CD4-positive, alpha-beta T cell (primary cell): ENCODE results near the gene EIF1. TPM values are rescaled to one million over a fixed set of nuclear protein-coding genes. Genes with fewer than 3 reads are reported as not detected.
A peak's percentile ranks its signal among the peaks of the same experiment; 100 is the strongest.

Experiments
- ATAC-seq: fragments of 200-7000 bp; cut with Tn5 transposase; one replicate; pipeline ENCODE4 v1.10.0; 2022; ENCODE audit warnings: mild to moderate bottlenecking; ENCODE audit not compliant: poor library complexity
- CTCF ChIA-PET: fragments of 350-600 bp; sonication (Branson Sonifier 250); formaldehyde crosslinking; loops from one replicate; lab custom pipeline; 2021; ENCODE audit warnings: antibody characterized with exemption, inconsistent platforms; lab: Charles Lee
- POLR2A ChIA-PET: fragments of 350-600 bp; sonication (Branson Sonifier 250); formaldehyde crosslinking; loops from one replicate; lab custom pipeline; 2021; ENCODE audit warnings: antibody characterized with exemption, inconsistent platforms; lab: Charles Lee
- DNase-seq, 14 experiments: peaks; one replicate each; pipeline ENCODE4 v3.0.0-alpha.2; 2013 to 2020; ENCODE audit warnings: mixed read lengths in 2 of 14
- H3K27ac ChIP-seq, 2 donors: one replicate each; pipeline versions ENCODE4 v1.5.1 to v1.7.0; 2013; ENCODE audit warnings: low read length in 2 of 2, low read depth in 1 of 2, mild to moderate bottlenecking in 1 of 2
- H3K27me3 ChIP-seq, 2 experiments: 1 replicate in 1 of 2; 2 replicates in 1 of 2; pipeline versions ENCODE4 v1.6.1 to v1.7.0; 2013; ENCODE audit warnings: low read length in 2 of 2, control low read depth in 1 of 2, mild to moderate bottlenecking in 1 of 2, moderate library complexity in 1 of 2; ENCODE audit not compliant: insufficient read depth in 2 of 2, control insufficient read depth in 1 of 2
- H3K36me3 ChIP-seq: one replicate; pipeline ENCODE4 v1.6.1; 2013; ENCODE audit warnings: low read length, control low read depth; ENCODE audit not compliant: insufficient read depth
- H3K4me1 ChIP-seq: one replicate; pipeline ENCODE4 v1.6.1; 2013; ENCODE audit warnings: low read length, control low read depth; ENCODE audit not compliant: insufficient read depth
- H3K4me3 ChIP-seq: one replicate; pipeline ENCODE4 v1.5.1; 2013; ENCODE audit warnings: mild to moderate bottlenecking, low read length, moderate library complexity
- H3K9me3 ChIP-seq, 2 experiments: 1 replicate in 1 of 2; 2 replicates in 1 of 2; pipeline versions ENCODE4 v1.6.1 to v1.7.0; 2013; ENCODE audit warnings: low read length in 2 of 2, mild to moderate bottlenecking in 2 of 2, control low read depth in 1 of 2, moderate library complexity in 1 of 2; ENCODE audit not compliant: control insufficient read depth in 1 of 2, insufficient read depth in 1 of 2
- H3K27ac Mint-ChIP-seq: one replicate; pipeline ENCODE4 v1.8.0; 2020; ENCODE audit warnings: mixed read lengths
- H3K27me3 Mint-ChIP-seq: one replicate; pipeline ENCODE4 v1.8.0; 2021; ENCODE audit warnings: mixed read lengths
- H3K36me3 Mint-ChIP-seq: one replicate; pipeline ENCODE4 v1.8.0; 2021; ENCODE audit warnings: low read depth, mixed read lengths
- H3K4me1 Mint-ChIP-seq: one replicate; pipeline ENCODE4 v1.8.0; 2021; ENCODE audit warnings: low read depth, mixed read lengths
- H3K4me3 Mint-ChIP-seq: one replicate; pipeline ENCODE4 v1.8.0; 2020; ENCODE audit warnings: mild to moderate bottlenecking, mixed read lengths
- H3K9me3 Mint-ChIP-seq: one replicate; pipeline ENCODE4 v1.8.0; 2020; ENCODE audit warnings: mixed read lengths
- intact Hi-C, 2 experiments: fragments of 100-400 bp; cut with DNase I in 1 of 2; cut with micrococcal nuclease in 1 of 2; formaldehyde crosslinking; loops; one replicate each; pipeline versions ENCODE4 v1.15.1 to v1.9.0; 2023 to 2025; cut with DNase I, micrococcal nuclease
- total RNA-seq, 174 experiments: library from RNA in 2 of 174; stranded (reverse) in 2 of 174; gene quantifications; one replicate each; pipeline ENCODE4 v1.2.3 and lab custom pipeline; 2021 to 2026
- TF ChIP-seq, protein P1 (sequence below): fragments of 200-600 bp; IDR thresholded peaks from one replicate; pipeline ENCODE4 v1.8.0; 2022; ENCODE audit warnings: antibody characterized with exemption, mild to moderate bottlenecking

EIF1 gene
- total RNA-seq, 2 experiments from 2014 or later: 3,351 to 3,391 TPM

DNA sequence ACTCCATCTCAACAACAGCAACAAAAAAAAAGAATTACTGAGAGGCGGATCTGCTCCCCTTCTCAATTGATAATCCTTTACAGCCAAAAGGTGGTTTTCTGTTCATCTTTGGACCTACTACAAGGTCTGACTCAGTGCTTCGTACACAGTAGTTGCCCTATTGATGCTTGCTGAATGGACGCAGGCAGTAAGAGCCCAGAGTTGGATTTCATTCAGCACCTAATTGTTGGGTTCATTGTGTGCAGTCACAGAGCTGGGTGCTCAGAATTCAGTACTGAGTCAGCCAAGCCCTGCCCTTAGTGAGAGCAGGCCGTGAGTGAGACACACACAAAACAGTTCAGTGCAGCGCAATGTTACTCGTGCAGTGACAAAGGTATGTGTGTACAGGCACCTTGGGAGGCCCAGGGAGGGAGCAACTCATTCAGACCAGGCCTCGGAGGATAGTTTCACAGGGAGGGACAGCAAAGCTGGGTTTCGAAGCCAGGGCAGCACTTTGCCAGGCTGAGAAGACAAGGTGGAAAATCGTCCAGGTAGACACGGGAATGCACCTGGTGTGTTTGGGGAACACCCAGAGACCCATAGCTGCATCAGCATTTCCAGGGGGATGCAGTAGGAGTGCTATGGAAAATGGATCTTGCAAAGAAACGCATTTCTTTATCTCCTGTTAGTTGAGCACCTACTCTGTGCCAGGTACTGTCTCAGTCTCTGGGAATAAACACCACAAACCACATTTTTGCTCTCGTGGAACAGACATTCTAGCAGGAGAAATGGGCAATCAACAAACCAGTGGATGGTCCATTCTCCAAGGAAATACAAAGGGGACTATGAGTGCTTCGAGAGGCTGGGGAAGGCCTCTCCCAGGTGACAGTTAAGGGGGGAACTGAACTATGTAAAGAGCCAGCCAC, 46.2 kb upstream of the EIF1 start:
- Mint-ChIP-seq H3K27me3 (no peaks in the 10 kb centered on the region), H3K9me3 (no peaks in the 10 kb centered on the region), H3K4me1 (no peaks in the 10 kb centered on the region), H3K36me3 (no peaks in the 10 kb centered on the region), H3K27ac (no peak overlapping the region), H3K4me3 (no peak overlapping the region)
- Histone ChIP-seq H3K27me3 (no peaks in the 10 kb centered on the region), H3K9me3 (no peaks in the 10 kb centered on the region), H3K36me3 (no peaks in the 10 kb centered on the region), H3K27ac (no peak overlapping the region), H3K4me3 (no peak overlapping the region), H3K4me1 (peaks cover under 1% of the 10 kb centered on the region)
- TF ChIP-seq, protein P1, sequence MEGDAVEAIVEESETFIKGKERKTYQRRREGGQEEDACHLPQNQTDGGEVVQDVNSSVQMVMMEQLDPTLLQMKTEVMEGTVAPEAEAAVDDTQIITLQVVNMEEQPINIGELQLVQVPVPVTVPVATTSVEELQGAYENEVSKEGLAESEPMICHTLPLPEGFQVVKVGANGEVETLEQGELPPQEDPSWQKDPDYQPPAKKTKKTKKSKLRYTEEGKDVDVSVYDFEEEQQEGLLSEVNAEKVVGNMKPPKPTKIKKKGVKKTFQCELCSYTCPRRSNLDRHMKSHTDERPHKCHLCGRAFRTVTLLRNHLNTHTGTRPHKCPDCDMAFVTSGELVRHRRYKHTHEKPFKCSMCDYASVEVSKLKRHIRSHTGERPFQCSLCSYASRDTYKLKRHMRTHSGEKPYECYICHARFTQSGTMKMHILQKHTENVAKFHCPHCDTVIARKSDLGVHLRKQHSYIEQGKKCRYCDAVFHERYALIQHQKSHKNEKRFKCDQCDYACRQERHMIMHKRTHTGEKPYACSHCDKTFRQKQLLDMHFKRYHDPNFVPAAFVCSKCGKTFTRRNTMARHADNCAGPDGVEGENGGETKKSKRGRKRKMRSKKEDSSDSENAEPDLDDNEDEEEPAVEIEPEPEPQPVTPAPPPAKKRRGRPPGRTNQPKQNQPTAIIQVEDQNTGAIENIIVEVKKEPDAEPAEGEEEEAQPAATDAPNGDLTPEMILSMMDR: no peak
- CTCF ChIA-PET: interaction anchor here (1.3 kb wide), 1 partner anchor 20 kb away, joined by 4 read pairs; no protein-coding TSS in a partner anchor
- ATAC-seq (no peak), DNase-seq (no peak)
- POLR2A ChIA-PET: no interaction called here
- intact Hi-C loops: no loop called here

DNA sequence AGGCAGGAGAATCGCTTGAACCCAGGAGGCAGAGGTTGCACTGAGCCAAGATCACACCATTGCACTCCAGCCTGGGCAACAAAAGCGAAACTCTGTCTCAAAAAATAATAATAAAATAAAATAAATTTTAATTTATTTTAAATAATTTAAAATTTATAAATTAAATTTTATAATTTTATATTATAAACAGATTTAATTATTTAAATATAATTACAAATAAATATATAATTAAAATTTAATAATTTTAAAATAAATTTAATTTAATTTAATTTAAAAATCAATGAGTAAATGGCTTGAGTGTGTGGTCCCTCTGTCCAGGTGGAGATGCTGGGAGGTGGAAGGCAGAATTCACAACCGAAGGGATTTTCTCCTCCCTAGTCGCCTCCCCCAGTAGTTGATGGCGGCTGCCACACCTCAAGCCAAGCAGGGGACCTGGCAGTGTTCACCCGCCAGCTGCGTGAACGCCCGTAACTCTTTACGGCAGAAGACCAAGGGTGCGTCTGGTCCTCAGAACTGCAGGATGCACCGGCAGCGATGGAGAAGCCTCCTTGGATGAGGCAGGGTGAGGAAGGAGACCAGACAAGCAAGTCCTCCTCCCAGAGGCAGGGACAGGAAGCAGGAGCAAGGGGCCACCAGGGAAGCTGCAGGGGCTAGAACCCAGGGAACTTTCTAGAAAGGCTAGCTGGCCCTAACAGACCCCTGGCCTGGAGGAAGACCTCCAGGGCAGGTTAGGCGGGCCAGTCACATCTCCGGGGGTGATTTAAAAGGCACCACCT, 41.5 kb upstream of the EIF1 start:
- no peak overlapping the region for H3K27ac ChIP-seq
- Mint-ChIP-seq H3K27ac (no peak overlapping the region), H3K9me3 (no peaks in the 10 kb centered on the region), H3K4me1 (peaks cover 12% of the 10 kb centered on the region), H3K36me3 (no peaks in the 10 kb centered on the region), H3K4me3 (no peak overlapping the region), H3K27me3 (no peaks in the 10 kb centered on the region)
- TF ChIP-seq, protein P1: no peak
- H3K9me3 ChIP-seq: no peaks in the 10 kb centered on the region
- DNase-seq: no peak
- CTCF ChIA-PET: interaction anchor here (0.6 to 7.7 kb wide), 11 partner anchors 14 to 790 kb away, joined by 4 to 110 read pairs (median 13); partner anchors contain the start of gene EIF1
- no peaks in the 10 kb centered on the region for H3K27me3 ChIP-seq
- H3K4me1 ChIP-seq: peaks cover 15% of the 10 kb centered on the region
- no peak for ATAC-seq
- H3K36me3 ChIP-seq: no peaks in the 10 kb centered on the region
- POLR2A ChIA-PET: interaction anchor here (2.0 to 3.0 kb wide), 3 partner anchors 19 to 98 kb away, joined by 16 to 35 read pairs (median 22); partner anchors contain the start of gene EIF1
- no peak overlapping the region for H3K4me3 ChIP-seq
- intact Hi-C loops: loop anchor here (5.0 kb wide), 3 partner anchors 325 to 845 kb away; no protein-coding TSS in a partner anchor

DNA sequence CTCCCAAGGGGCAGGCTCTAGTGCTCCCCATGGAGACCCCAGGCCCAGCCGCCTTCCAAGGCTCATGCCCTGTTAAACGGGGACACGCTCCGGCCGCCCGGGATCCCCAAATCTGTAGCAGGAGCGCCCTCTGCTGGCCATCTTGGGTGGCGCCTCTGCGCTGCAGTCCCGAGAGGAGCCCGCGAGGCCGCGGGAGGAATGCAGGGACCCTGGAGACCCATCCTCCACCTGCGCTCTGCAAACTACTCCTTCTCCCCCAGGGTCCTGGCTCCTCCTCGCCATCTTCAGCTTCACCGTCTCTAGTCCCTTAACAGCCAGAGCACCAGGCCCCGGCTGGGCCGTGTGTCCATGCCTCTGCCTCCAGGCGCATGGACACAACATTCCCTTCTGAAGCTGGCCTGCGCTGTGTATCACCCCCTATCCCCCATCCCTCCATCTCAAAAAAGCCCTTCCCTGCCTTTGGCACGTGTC, 40.7 kb upstream of the EIF1 start:
- Histone ChIP-seq H3K4me1 (peaks cover 15% of the 10 kb centered on the region), H3K9me3 (no peaks in the 10 kb centered on the region), H3K36me3 (no peaks in the 10 kb centered on the region), H3K27me3 (no peaks in the 10 kb centered on the region), H3K4me3 (peak overlapping the region; percentile 67), H3K27ac (no peak overlapping the region)
- ChIA-PET POLR2A (interaction anchor here (1.2 to 3.0 kb wide), 7 partner anchors 15 to 791 kb away, joined by 4 to 35 read pairs (median 5); partner anchors contain the start of gene EIF1), CTCF (interaction anchor here (0.6 to 7.7 kb wide), 21 partner anchors 13 to 1032 kb away, joined by 3 to 110 read pairs (median 8); partner anchors contain the start of gene EIF1)
- DNase-seq (peak; percentile 76 to 95 (median 88)), ATAC-seq (peak; percentile 72)
- Mint-ChIP-seq H3K4me1 (peaks cover 12% of the 10 kb centered on the region), H3K27me3 (no peaks in the 10 kb centered on the region), H3K27ac (no peak overlapping the region), H3K4me3 (peak overlapping the region; percentile 86), H3K9me3 (no peaks in the 10 kb centered on the region), H3K36me3 (no peaks in the 10 kb centered on the region)
- TF ChIP-seq, protein P1: peak; percentile 81
- intact Hi-C loops: loop anchor here (1.0 to 5.0 kb wide), 8 partner anchors 14 to 846 kb away; no protein-coding TSS in a partner anchor
